EL (cell line): ENCODE measurements around the gene PIK3R1.

Experiments used
- DNase-seq: peaks from one replicate; pipeline ENCODE4 v3.0.0-alpha.2; 2016

PIK3R1 gene

GRCh38 chr5:68252673-68253623 lies 37.4 kb downstream of the PIK3R1 start:
- DNase-seq, result peak; percentile 68

- no peak for DNase-seq
These were observed 38.3 kb downstream of the PIK3R1 start for GRCh38 chr5:68253624-68254585.

GRCh38 chr5:68254810-68255209 lies 39.3 kb downstream of the PIK3R1 start:
- DNase-seq, result no peak

GRCh38 chr5:68255305-68256120 lies 40.0 kb downstream of the PIK3R1 start:
- no peak for DNase-seq

- DNase-seq, result no peak
These were observed 41.7 kb downstream of the PIK3R1 start for GRCh38 chr5:68257210-68257609.

- DNase-seq, result no peak
These were observed 43.0 kb downstream of the PIK3R1 start for GRCh38 chr5:68258531-68258930.

- no peak for DNase-seq
These were observed 44.1 kb downstream of the PIK3R1 start for GRCh38 chr5:68259700-68260099.

GRCh38 chr5:68260467-68260866 lies 44.9 kb downstream of the PIK3R1 start:
- DNase-seq, result no peak

GRCh38 chr5:68261169-68261568 lies 45.6 kb downstream of the PIK3R1 start:
- no peak for DNase-seq

GRCh38 chr5:68261569-68262065 lies 46.1 kb downstream of the PIK3R1 start:
- no peak for DNase-seq

- peak; percentile 70 for DNase-seq
These were observed 48.7 kb downstream of the PIK3R1 start for GRCh38 chr5:68264024-68264956.

- no peak for DNase-seq
These were observed 49.8 kb downstream of the PIK3R1 start for GRCh38 chr5:68265347-68265746.

- peak; percentile 10 for DNase-seq
These were observed 50.4 kb downstream of the PIK3R1 start for GRCh38 chr5:68265822-68266395.

- no peak for DNase-seq
These were observed 50.9 kb downstream of the PIK3R1 start for GRCh38 chr5:68266457-68266856.

- no peak for DNase-seq
These were observed 51.5 kb downstream of the PIK3R1 start for GRCh38 chr5:68267066-68267465.

- no peak for DNase-seq
These were observed 52.7 kb downstream of the PIK3R1 start for GRCh38 chr5:68268101-68268851.

GRCh38 chr5:68268852-68269130 lies 53.2 kb downstream of the PIK3R1 start:
- DNase-seq, result no peak

- DNase-seq, result no peak
These were observed 54.3 kb downstream of the PIK3R1 start for GRCh38 chr5:68269820-68270219.

- no peak for DNase-seq
These were observed 54.9 kb downstream of the PIK3R1 start for GRCh38 chr5:68270399-68270975.

- DNase-seq, result no peak
These were observed 55.6 kb downstream of the PIK3R1 start for GRCh38 chr5:68271124-68271523.
